ENCODE measurements around the gene DPYD. TPM values are rescaled to one million over a fixed set of nuclear protein-coding genes. Genes with fewer than 3 reads are reported as not detected.

DPYD gene
- total and polyA plus RNA-seq, 12 donors, result 4.1 to 22.0 (median 7.0) TPM

DNA sequence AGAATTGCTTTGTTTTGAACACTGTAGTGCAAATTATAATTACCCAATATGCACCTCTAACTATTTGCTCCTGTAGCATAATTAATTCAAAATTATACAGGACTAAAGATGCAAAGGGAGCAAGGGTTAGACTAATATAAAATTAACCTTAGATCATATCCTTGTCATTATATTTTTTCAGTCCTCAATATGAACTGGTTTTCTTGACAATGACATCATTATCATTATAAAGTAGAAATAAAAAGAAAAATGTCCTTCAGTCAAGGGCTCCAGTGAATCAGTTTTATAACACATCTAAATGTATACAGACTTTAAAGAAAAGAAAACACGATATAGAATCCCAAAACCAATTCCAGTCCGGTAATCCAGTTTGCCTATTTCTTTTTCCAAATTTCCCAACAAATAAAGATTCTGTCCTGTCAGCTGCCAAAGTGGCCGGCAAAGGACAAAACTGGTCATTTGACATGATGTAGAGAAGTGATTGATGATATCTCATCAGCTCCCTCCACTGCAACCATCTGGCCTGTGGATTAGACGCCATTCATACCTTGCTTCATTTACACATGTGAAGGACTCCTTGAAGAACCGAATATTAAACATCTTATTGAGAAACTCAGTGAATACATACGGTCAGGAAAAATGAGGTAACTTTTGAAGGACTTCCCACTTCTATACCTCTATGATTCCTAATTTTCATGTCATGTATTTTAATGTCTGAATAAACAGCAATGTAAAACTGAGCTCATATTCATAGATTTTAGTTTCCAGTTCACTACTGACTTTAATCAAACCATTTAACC, 15.5 kb downstream of the DPYD start:
- no peaks in the 10 kb centered on the region for H3K9me3 ChIP-seq
- H3K4me1 ChIP-seq, result peaks cover 0 to 100% (median 25%) of the 10 kb centered on the region in 9 donors
- no peaks in the 10 kb centered on the region for H3K27me3 ChIP-seq
- intact Hi-C loops (cut with DNase I), result no loop called here
- DNase-seq (no peak), ATAC-seq (no peak)
- H3K4me3 ChIP-seq, result no peak overlapping the region
- no peaks in the 10 kb centered on the region for H3K36me3 ChIP-seq
- WGBS, 2 donors, result 88% methylated on average over 6 of the region's 6 CpGs
- TF ChIP-seq, protein P1, sequence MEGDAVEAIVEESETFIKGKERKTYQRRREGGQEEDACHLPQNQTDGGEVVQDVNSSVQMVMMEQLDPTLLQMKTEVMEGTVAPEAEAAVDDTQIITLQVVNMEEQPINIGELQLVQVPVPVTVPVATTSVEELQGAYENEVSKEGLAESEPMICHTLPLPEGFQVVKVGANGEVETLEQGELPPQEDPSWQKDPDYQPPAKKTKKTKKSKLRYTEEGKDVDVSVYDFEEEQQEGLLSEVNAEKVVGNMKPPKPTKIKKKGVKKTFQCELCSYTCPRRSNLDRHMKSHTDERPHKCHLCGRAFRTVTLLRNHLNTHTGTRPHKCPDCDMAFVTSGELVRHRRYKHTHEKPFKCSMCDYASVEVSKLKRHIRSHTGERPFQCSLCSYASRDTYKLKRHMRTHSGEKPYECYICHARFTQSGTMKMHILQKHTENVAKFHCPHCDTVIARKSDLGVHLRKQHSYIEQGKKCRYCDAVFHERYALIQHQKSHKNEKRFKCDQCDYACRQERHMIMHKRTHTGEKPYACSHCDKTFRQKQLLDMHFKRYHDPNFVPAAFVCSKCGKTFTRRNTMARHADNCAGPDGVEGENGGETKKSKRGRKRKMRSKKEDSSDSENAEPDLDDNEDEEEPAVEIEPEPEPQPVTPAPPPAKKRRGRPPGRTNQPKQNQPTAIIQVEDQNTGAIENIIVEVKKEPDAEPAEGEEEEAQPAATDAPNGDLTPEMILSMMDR (IDR thresholded peaks at IDR 0.05), result no peak
- H3K27ac ChIP-seq, result peak overlapping the region in 1 of 10 donors; percentile 82

DNA sequence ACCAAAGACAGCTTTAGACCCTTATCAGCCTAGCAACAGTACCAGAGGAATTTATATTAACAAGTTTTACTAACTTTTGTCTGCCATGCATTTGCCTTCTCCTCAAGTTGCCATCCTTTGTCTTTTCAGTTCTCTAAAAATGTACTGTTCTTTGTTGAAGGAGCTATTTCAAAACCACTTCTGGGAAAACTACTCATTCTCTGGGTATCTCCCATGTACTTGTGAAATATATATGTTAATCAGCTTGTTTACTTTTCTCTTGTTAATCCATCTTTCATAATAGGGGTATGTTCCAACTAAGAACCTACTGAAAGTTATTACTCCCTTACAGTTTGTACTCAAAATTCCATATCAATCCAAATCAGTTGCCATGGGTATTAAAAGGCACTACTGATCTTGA, 16.3 kb downstream of the DPYD start:
- ATAC-seq (peak in 1 of 8 donors; percentile 31), DNase-seq (no peak)
- intact Hi-C loops (cut with DNase I), result no loop called here
- Histone ChIP-seq H3K27me3 (no peaks in the 10 kb centered on the region), H3K4me3 (peak overlapping the region in 1 of 10 donors; percentile 12), H3K36me3 (no peaks in the 10 kb centered on the region), H3K9me3 (no peaks in the 10 kb centered on the region), H3K27ac (peak overlapping the region in 3 of 10 donors; percentile 6 to 82 (median 28)), H3K4me1 (peaks cover 0 to 99% (median 25%) of the 10 kb centered on the region in 9 donors)
- TF ChIP-seq, protein P1 (IDR thresholded peaks at IDR 0.05), result no peak

DNA sequence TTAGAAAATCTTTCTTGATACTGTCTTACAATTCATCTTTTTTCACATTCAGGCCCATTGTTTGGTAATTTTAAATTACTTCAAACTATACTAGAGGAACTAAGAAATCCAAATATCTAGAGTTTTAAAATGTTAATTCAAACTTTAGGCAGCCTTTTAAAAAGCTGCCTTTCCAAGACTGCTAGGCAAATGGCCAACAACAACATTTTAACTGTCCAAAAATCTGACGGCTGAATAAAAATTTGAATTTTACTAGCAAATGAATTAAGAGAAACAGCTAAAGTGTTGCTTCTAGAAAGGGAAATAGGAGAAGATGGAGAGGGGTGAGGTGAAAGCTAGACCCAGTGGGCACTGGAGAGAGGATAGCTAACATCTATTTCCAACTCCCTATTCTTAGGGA, 17.2 kb downstream of the DPYD start:
- Histone ChIP-seq H3K27me3 (no peaks in the 10 kb centered on the region), H3K4me3 (peak overlapping the region in 1 of 10 donors; percentile 12), H3K27ac (peak overlapping the region in 3 of 10 donors; percentile 6 to 82 (median 28)), H3K36me3 (no peaks in the 10 kb centered on the region), H3K4me1 (peaks cover 0 to 89% (median 25%) of the 10 kb centered on the region in 9 donors), H3K9me3 (peaks cover 0 to 4% (median 0%) of the 10 kb centered on the region in 11 donors)
- TF ChIP-seq, protein P1 (IDR thresholded peaks at IDR 0.05), result no peak
- intact Hi-C loops (cut with DNase I), result no loop called here
- 26 to 51% methylated on average over 1 of the region's 1 CpG for WGBS, 2 donors
- ATAC-seq, result no peak
- peak in 1 of 2 donors; percentile 29 for DNase-seq

DNA sequence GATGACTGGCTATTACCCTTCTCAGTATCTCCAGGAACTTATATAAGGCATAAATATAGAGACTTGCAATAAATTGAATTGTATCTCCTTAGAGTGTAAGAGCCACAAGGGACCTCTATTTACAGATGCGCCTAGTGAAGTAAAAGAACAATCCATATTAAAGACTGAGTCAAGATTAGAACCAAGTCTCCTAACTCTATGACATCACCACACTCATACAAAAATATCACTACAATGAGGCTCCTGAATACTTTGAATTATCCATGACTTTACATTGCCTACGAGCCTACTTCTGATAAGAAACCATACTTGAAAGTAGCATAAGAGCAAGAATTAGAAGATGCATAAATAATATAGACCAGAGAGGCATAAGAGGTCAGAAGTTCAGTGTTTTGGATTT, 18.8 kb downstream of the DPYD start:
- H3K27ac ChIP-seq, result peak overlapping the region in 1 of 10 donors; percentile 79
- no peaks in the 10 kb centered on the region for H3K36me3 ChIP-seq
- peaks cover 0 to 13% (median 0%) of the 10 kb centered on the region in 11 donors for H3K9me3 ChIP-seq
- WGBS, 2 donors, result 72 to 74% methylated on average over 2 of the region's 2 CpGs
- ATAC-seq (no peak), DNase-seq (no peak)
- H3K27me3 ChIP-seq, result no peaks in the 10 kb centered on the region
- H3K4me3 ChIP-seq, result no peak overlapping the region
- intact Hi-C loops (cut with DNase I), result no loop called here
- H3K4me1 ChIP-seq, result peaks cover 0 to 74% (median 25%) of the 10 kb centered on the region in 9 donors
- TF ChIP-seq, protein P1 (IDR thresholded peaks at IDR 0.05), result no peak

Data from heart right ventricle (tissue), 16 donors.